ENCODE measurements around the gene D2HGDH. TPM values are rescaled to one million over a fixed set of nuclear protein-coding genes. Genes with fewer than 3 reads are reported as not detected.

The D2HGDH gene
- total RNA-seq, 1 experiment from 2014 or later: 30.7 TPM

DNA sequence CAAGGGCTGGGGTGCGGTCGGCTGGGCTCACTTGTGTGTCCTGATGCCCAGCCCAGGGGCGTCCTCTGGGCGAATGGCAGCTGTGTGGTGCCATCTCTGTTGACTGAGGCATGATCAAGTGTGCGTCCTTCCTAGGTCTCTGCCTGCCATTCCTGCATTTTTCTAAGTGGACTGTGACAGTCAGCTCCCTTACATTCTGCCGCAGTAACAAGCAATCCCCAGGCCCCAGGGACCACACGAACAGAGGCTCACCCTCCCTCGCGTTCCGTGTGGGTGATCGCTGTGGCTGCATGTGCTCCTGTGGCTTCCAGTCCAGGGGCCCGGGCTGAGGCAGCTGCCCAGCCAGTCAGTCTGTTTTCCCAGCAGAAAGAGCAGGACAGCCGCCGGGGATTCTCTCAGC is 17.8 kb downstream of the D2HGDH start:
- POLR2A ChIA-PET (ENCODE audit: low non-redundant PET): no interaction called here
- Histone ChIP-seq H3K36me3 (ENCODE audit: insufficient read depth, low read length, poor library complexity, severe bottlenecking) (peaks cover 14% of the 10 kb centered on the region), H3K4me3 (ENCODE audit: low read depth, low read length, poor library complexity, severe bottlenecking) (no peak overlapping the region), H3K27me3 (replicated peaks; ENCODE audit: insufficient read depth, low read depth, low read length, poor library complexity) (no peaks in the 10 kb centered on the region), H3K9me3 (ENCODE audit: low read depth, low read length, poor library complexity, severe bottlenecking) (no peaks in the 10 kb centered on the region), H3K27ac (ENCODE audit: low read depth, low read length, poor library complexity, severe bottlenecking) (no peak overlapping the region), H3K4me1 (ENCODE audit: insufficient read depth, low read length, poor library complexity, severe bottlenecking) (no peaks in the 10 kb centered on the region)
- TF ChIP-seq EZH2 (IDR thresholded peaks at IDR 0.05; ENCODE audit: borderline replicate concordance, low read depth, low read length, poor library complexity, severe bottlenecking) (no peak), CTCF (conservative IDR thresholded peaks at IDR 0.05; ENCODE audit: low read depth, low read length) (no peak)
- BruUV-seq (replicated peaks): no TSS peak
- intact Hi-C loops (cut with micrococcal nuclease; ENCODE audit: unreplicated experiment): no loop called here
- CTCF ChIA-PET: no interaction called here
- no peak for DNase-seq (ENCODE audit: low spot score)

DNA sequence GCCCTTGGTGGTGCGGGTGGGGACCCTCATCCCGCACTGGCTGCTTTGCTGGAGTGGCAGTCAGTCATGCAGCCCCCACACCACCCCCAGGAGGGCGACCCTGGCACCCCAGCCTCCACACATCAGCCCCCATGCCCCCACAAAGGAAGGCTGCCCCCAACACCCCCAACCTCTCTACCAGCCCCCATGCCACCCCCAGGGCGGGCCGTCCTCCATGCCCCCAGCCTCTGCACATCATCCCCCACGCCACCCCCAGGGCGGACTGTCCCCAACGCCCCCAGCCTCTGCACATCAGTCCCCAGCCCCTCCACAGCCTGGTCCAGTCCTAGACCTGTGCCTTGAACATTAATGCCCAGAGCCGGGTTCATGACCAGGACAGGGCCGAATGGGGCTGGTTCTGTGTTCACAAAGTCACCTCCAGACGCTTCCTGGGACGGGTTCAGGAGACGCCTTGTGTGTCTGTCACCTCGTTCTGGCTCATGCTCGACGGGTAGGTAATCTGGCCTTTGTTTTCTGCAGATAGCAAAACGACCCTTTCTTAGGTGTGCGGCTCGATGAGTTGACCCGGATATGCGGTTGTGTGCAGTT is 18.4 kb downstream of the D2HGDH start:
- intact Hi-C loops (cut with micrococcal nuclease; ENCODE audit: unreplicated experiment): no loop called here

DNA sequence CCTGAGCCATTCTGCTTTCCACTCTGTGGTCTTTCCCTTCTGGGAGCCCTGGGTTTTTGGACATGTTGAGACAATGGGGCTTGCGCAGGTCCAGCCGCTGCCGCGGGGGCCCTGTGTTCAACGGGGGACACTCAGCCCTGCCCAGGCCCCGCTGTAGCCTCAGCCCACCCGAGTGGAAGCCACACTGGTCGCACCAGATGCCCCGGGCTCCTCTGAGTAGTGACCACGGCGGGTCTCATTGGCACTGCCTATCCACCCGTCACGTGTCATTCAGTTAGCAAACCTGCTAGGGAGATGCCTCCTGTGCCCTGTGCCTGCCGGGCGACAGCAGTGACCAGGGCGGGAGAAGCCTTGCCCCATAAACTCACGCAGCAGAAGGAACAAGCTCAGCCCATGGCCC is 19.1 kb downstream of the D2HGDH start:
- no TSS peak for BruUV-seq (replicated peaks)
- Histone ChIP-seq H3K27me3 (replicated peaks; ENCODE audit: insufficient read depth, low read depth, low read length, poor library complexity) (no peaks in the 10 kb centered on the region), H3K4me3 (ENCODE audit: low read depth, low read length, poor library complexity, severe bottlenecking) (no peak overlapping the region), H3K36me3 (ENCODE audit: insufficient read depth, low read length, poor library complexity, severe bottlenecking) (peaks cover 12% of the 10 kb centered on the region), H3K27ac (ENCODE audit: low read depth, low read length, poor library complexity, severe bottlenecking) (no peak overlapping the region), H3K4me1 (ENCODE audit: insufficient read depth, low read length, poor library complexity, severe bottlenecking) (no peaks in the 10 kb centered on the region), H3K9me3 (ENCODE audit: low read depth, low read length, poor library complexity, severe bottlenecking) (no peaks in the 10 kb centered on the region)
- POLR2A ChIA-PET (ENCODE audit: low non-redundant PET): no interaction called here
- no peak for DNase-seq (ENCODE audit: low spot score)
- CTCF ChIA-PET: no interaction called here
- TF ChIP-seq EZH2 (IDR thresholded peaks at IDR 0.05; ENCODE audit: borderline replicate concordance, low read depth, low read length, poor library complexity, severe bottlenecking): no peak
- TF ChIP-seq CTCF (conservative IDR thresholded peaks at IDR 0.05; ENCODE audit: low read depth, low read length): no peak
- intact Hi-C loops (cut with micrococcal nuclease; ENCODE audit: unreplicated experiment): no loop called here

More for the DNA sequence above, 18.4 kb downstream of the D2HGDH start:
- BruUV-seq (replicated peaks): no TSS peak
- POLR2A ChIA-PET (ENCODE audit: low non-redundant PET): no interaction called here
- Histone ChIP-seq H3K9me3 (ENCODE audit: low read depth, low read length, poor library complexity, severe bottlenecking) (no peaks in the 10 kb centered on the region), H3K4me1 (ENCODE audit: insufficient read depth, low read length, poor library complexity, severe bottlenecking) (no peaks in the 10 kb centered on the region), H3K4me3 (ENCODE audit: low read depth, low read length, poor library complexity, severe bottlenecking) (no peak overlapping the region), H3K27ac (ENCODE audit: low read depth, low read length, poor library complexity, severe bottlenecking) (no peak overlapping the region), H3K27me3 (replicated peaks; ENCODE audit: insufficient read depth, low read depth, low read length, poor library complexity) (no peaks in the 10 kb centered on the region), H3K36me3 (ENCODE audit: insufficient read depth, low read length, poor library complexity, severe bottlenecking) (peaks cover 10% of the 10 kb centered on the region)
- TF ChIP-seq EZH2 (IDR thresholded peaks at IDR 0.05; ENCODE audit: borderline replicate concordance, low read depth, low read length, poor library complexity, severe bottlenecking): no peak
- no peak for TF ChIP-seq CTCF (conservative IDR thresholded peaks at IDR 0.05; ENCODE audit: low read depth, low read length)
- CTCF ChIA-PET: no interaction called here
- DNase-seq (ENCODE audit: low spot score): no peak
